ENCODE results near the gene HPSE.

GRCh38 chr4:83361416-83362103 is 26.9 kb upstream of the HPSE start:
- TF ChIP-seq ATF6 (CRISPR knock-in tag; IDR thresholded peaks at IDR 0.05) (no peak), ATF7 (IDR thresholded peaks at IDR 0.05) (no peak), ZBTB1 (CRISPR knock-in tag; IDR thresholded peaks at IDR 0.05; ENCODE audit: borderline replicate concordance, low read depth) (no peak), KDM1A (IDR thresholded peaks at IDR 0.05) (no peak)

Measured in K562 (cell line).